C4-2B (cell line): Measurements from ENCODE around the gene ACSS3.

ENCODE experiments used
- H3K27ac ChIP-seq: fragments of 450-650 bp; 2 replicates; pipeline ENCODE4 v1.5.1; 2017
- CTCF ChIP-seq: fragments of 450-650 bp; conservative IDR thresholded peaks from 2 replicates; pipeline ENCODE4 v1.5.1; 2017; ENCODE audit warnings: mild to moderate bottlenecking
- ZFX ChIP-seq: fragments of 450-650 bp; IDR thresholded peaks from 2 replicates; pipeline ENCODE4 v1.6.1; 2017

The ACSS3 gene

GRCh38 chr12:81168445-81168844 lies 90.6 kb downstream of the ACSS3 start:
- no peak overlapping the region for H3K27ac ChIP-seq
- TF ChIP-seq ZFX (no peak), CTCF (no peak)

- TF ChIP-seq ZFX: no peak
- TF ChIP-seq CTCF: no peak
- H3K27ac ChIP-seq: no peak overlapping the region
Observed at GRCh38 chr12:81170072-81170471, 92.2 kb downstream of the ACSS3 start.

- H3K27ac ChIP-seq: no peak overlapping the region
- TF ChIP-seq CTCF (no peak), ZFX (no peak)
Observed at GRCh38 chr12:81172851-81173250, 95.0 kb downstream of the ACSS3 start.

GRCh38 chr12:81174664-81175063 lies 96.8 kb downstream of the ACSS3 start:
- TF ChIP-seq CTCF (no peak), ZFX (no peak)
- H3K27ac ChIP-seq: no peak overlapping the region

- TF ChIP-seq ZFX (no peak), CTCF (no peak)
- H3K27ac ChIP-seq: no peak overlapping the region
Observed at GRCh38 chr12:81176796-81177195, 98.9 kb downstream of the ACSS3 start.

- TF ChIP-seq CTCF (no peak), ZFX (no peak)
- no peak overlapping the region for H3K27ac ChIP-seq
Observed at GRCh38 chr12:81181691-81182090, 103.8 kb downstream of the ACSS3 start.

GRCh38 chr12:81187686-81188085 lies 109.8 kb downstream of the ACSS3 start:
- no peak overlapping the region for H3K27ac ChIP-seq
- no peak for TF ChIP-seq CTCF
- TF ChIP-seq ZFX: no peak
